SK-N-MC (cell line): ENCODE results near the gene AOPEP.

Experiments used
- FOXP2 ChIP-seq: optimal IDR thresholded peaks from 2 replicates; pipeline ENCODE3; 2011; ENCODE audit warnings: mild to moderate bottlenecking, moderate library complexity; ENCODE audit not compliant: insufficient read depth; ENCODE audit errors: extremely low read length, control extremely low read depth
- POLR2AphosphoS5 ChIP-seq: IDR thresholded peaks from 2 replicates; pipeline ENCODE4 v1.6.1; 2012; ENCODE audit warnings: mild to moderate bottlenecking, low read depth, low read length, borderline replicate concordance

- no peak for TF ChIP-seq FOXP2
- no peak for TF ChIP-seq POLR2AphosphoS5
These were observed 249.0 kb downstream of the AOPEP start for GRCh38 chr9:94975480-94975879.
